ENCODE data around the gene MRPS22. TPM values are rescaled to one million over a fixed set of nuclear protein-coding genes. Genes with fewer than 3 reads are reported as not detected.

Gene MRPS22
- total RNA-seq, 3 donors from 2014 or later: 45.2 to 47.9 (median 46.4) TPM

- TF ChIP-seq POLR2A (IDR thresholded peaks at IDR 0.05): no peak
- TF ChIP-seq POLR2AphosphoS5 (IDR thresholded peaks at IDR 0.05): no peak
- no peak for TF ChIP-seq CTCF (IDR thresholded peaks at IDR 0.05)
- no peaks in the 10 kb centered on the region for H3K36me3 ChIP-seq
- H3K4me1 ChIP-seq: no peaks in the 10 kb centered on the region
- no peaks in the 10 kb centered on the region for H3K9me3 ChIP-seq
- H3K27ac ChIP-seq: no peak overlapping the region
- intact Hi-C loops (cut with DNase I; ENCODE audit: low total_unique reads): no loop called here
- DNase-seq (ENCODE audit: low spot score in 2 of 2): no peak
- H3K4me3 ChIP-seq: no peak overlapping the region
- H3K27me3 ChIP-seq: peaks cover 0 to 3% of the 10 kb centered on the region in 2 donors
Observed at GRCh38 chr3:139312959-139313358, 30.9 kb upstream of the MRPS22 start.

GRCh38 chr3:139313921-139314320 is 29.9 kb upstream of the MRPS22 start:
- TF ChIP-seq POLR2A (IDR thresholded peaks at IDR 0.05) (no peak), CTCF (IDR thresholded peaks at IDR 0.05) (no peak), POLR2AphosphoS5 (IDR thresholded peaks at IDR 0.05) (no peak)
- no peaks in the 10 kb centered on the region for H3K36me3 ChIP-seq
- H3K4me1 ChIP-seq: no peaks in the 10 kb centered on the region

GRCh38 chr3:139317215-139317614 is 26.6 kb upstream of the MRPS22 start:
- Histone ChIP-seq H3K9me3 (no peaks in the 10 kb centered on the region), H3K4me1 (no peaks in the 10 kb centered on the region), H3K27ac (no peak overlapping the region), H3K36me3 (no peaks in the 10 kb centered on the region), H3K27me3 (peaks cover 0 to 6% of the 10 kb centered on the region in 2 donors), H3K4me3 (no peak overlapping the region)
- DNase-seq (ENCODE audit: low spot score in 2 of 2): no peak
- no peak for TF ChIP-seq POLR2AphosphoS5 (IDR thresholded peaks at IDR 0.05)
- TF ChIP-seq POLR2A (IDR thresholded peaks at IDR 0.05): no peak
- no peak for TF ChIP-seq CTCF (IDR thresholded peaks at IDR 0.05)
- intact Hi-C loops (cut with DNase I; ENCODE audit: low total_unique reads): no loop called here

More at GRCh38 chr3:139313921-139314320, 29.9 kb upstream of the MRPS22 start:
- peaks cover 0 to 6% of the 10 kb centered on the region in 2 donors for H3K27me3 ChIP-seq
- DNase-seq (ENCODE audit: low spot score in 2 of 2): no peak
- no peak overlapping the region for H3K27ac ChIP-seq
- intact Hi-C loops (cut with DNase I; ENCODE audit: low total_unique reads): no loop called here
- H3K4me3 ChIP-seq: no peak overlapping the region
- no peaks in the 10 kb centered on the region for H3K9me3 ChIP-seq

GRCh38 chr3:139317660-139318430 is 26.0 kb upstream of the MRPS22 start:
- Histone ChIP-seq H3K4me3 (no peak overlapping the region), H3K36me3 (no peaks in the 10 kb centered on the region), H3K9me3 (no peaks in the 10 kb centered on the region), H3K27me3 (peaks cover 0 to 6% of the 10 kb centered on the region in 2 donors), H3K4me1 (no peaks in the 10 kb centered on the region), H3K27ac (no peak overlapping the region)
- no peak for DNase-seq (ENCODE audit: low spot score in 2 of 2)
- TF ChIP-seq CTCF (IDR thresholded peaks at IDR 0.05) (no peak), POLR2A (IDR thresholded peaks at IDR 0.05) (no peak), POLR2AphosphoS5 (IDR thresholded peaks at IDR 0.05) (no peak)
- intact Hi-C loops (cut with DNase I; ENCODE audit: low total_unique reads): no loop called here

GRCh38 chr3:139318431-139318816 is 25.4 kb upstream of the MRPS22 start:
- TF ChIP-seq POLR2A (IDR thresholded peaks at IDR 0.05) (no peak), POLR2AphosphoS5 (IDR thresholded peaks at IDR 0.05) (no peak), CTCF (IDR thresholded peaks at IDR 0.05) (no peak)
- no peaks in the 10 kb centered on the region for H3K4me1 ChIP-seq
- H3K36me3 ChIP-seq: no peaks in the 10 kb centered on the region
- peaks cover 0 to 6% of the 10 kb centered on the region in 2 donors for H3K27me3 ChIP-seq
- intact Hi-C loops (cut with DNase I; ENCODE audit: low total_unique reads): no loop called here
- DNase-seq (ENCODE audit: low spot score in 2 of 2): no peak
- no peaks in the 10 kb centered on the region for H3K9me3 ChIP-seq
- no peak overlapping the region for H3K4me3 ChIP-seq
- no peak overlapping the region for H3K27ac ChIP-seq
